GM21381 (cell line): ENCODE data around the gene PSORS1C2.

Source experiments
- ATAC-seq: cut with Tn5 transposase; IDR thresholded peaks from one replicate; pipeline ENCODE4 v1.9.1; 2021; ENCODE audit warnings: mild to moderate bottlenecking, moderate library complexity; ENCODE audit not compliant: unreplicated experiment

The PSORS1C2 gene

GRCh38 chr6:31142361-31142761, 3.5 kb upstream of the PSORS1C2 start:
- ATAC-seq, result no peak

- ATAC-seq, result no peak
Observed at GRCh38 chr6:31140643-31141042, 1.8 kb upstream of the PSORS1C2 start.

GRCh38 chr6:31139599-31139998, 733 bp upstream of the PSORS1C2 start:
- ATAC-seq, result no peak

- no peak for ATAC-seq
Observed at GRCh38 chr6:31135710-31136109, 3.2 kb downstream of the PSORS1C2 start.

- no peak for ATAC-seq
Observed at GRCh38 chr6:31132806-31133205, 6.1 kb downstream of the PSORS1C2 start.

GRCh38 chr6:31131595-31131994, 7.3 kb downstream of the PSORS1C2 start:
- no peak for ATAC-seq

GRCh38 chr6:31130751-31131150, 8.1 kb downstream of the PSORS1C2 start:
- ATAC-seq, result no peak

- ATAC-seq, result no peak
Observed at GRCh38 chr6:31129130-31129529, 9.7 kb downstream of the PSORS1C2 start.

GRCh38 chr6:31128093-31128676, 10.7 kb downstream of the PSORS1C2 start:
- ATAC-seq, result no peak

- no peak for ATAC-seq
Observed at GRCh38 chr6:31126396-31127175, 12.3 kb downstream of the PSORS1C2 start.

- no peak for ATAC-seq
Observed at GRCh38 chr6:31125586-31126363, 13.1 kb downstream of the PSORS1C2 start.

GRCh38 chr6:31125162-31125561, 13.7 kb downstream of the PSORS1C2 start:
- no peak for ATAC-seq

GRCh38 chr6:31122791-31123706, 15.8 kb downstream of the PSORS1C2 start:
- no peak for ATAC-seq

GRCh38 chr6:31121131-31121790, 17.6 kb downstream of the PSORS1C2 start:
- ATAC-seq, result no peak

- ATAC-seq, result no peak
Observed at GRCh38 chr6:31120151-31120915, 18.5 kb downstream of the PSORS1C2 start, which contains the start of gene CDSN. Gene CDSN (minus strand): TSS chr6:31120446. CDS start chr6:31120419, 27 bp downstream.

- no peak for ATAC-seq
Observed at GRCh38 chr6:31118178-31118577, 20.7 kb downstream of the PSORS1C2 start.

- ATAC-seq, result no peak
Observed at GRCh38 chr6:31116661-31117385, 22.0 kb downstream of the PSORS1C2 start.

GRCh38 chr6:31115941-31116560, 22.8 kb downstream of the PSORS1C2 start:
- no peak for ATAC-seq
